Measurements from ENCODE around the gene SORCS2.

DNA sequence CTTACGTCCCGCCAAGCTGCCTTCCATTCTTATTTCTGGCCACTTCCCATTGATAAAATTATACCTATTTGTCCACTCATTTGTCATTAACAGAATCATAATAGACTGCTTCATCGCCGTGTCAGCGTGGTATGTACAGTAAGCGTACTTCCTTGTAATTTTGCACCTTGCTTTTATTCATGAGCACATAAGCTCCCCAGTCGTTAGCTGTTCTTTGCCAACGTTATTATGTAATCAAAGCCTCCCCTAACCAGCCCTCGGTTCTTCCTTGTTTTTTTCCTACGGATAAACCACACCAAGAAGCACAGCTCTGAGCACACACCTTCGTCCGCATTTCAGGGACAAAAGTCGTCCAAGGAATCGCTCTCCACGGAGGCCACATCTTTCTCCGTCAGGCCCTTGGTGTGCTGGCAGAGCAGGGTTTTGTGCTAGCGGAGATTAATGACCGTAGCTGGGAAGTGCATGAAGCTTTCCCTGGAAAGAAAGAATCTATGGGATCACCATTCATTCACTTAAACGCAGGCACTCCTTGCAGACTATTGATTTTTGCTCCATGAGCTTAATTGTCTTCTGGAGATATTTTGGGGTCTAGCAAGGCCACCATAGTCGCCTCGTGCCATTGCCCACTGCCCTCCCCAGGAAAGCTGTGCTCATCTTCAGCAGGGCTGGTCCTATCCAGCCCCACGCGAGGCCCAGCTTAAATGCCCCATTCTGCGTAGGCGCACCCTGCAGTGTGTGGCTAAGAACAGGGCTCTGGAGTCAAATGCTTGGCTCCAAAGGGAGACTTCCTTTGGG, 443.3 kb downstream of the SORCS2 start:
- no peak for TF ChIP-seq CTCF (IDR thresholded peaks at IDR 0.05; ENCODE audit: low read length)
- no peak for TF ChIP-seq EZH2 (IDR thresholded peaks at IDR 0.05; ENCODE audit: borderline replicate concordance, low read length)

Measured in OCI-LY1 (cell line).